Testis (tissue), 2 donors: ENCODE measurements around the gene FAM229B.

ENCODE experiments used
- CTCF ChIP-seq, 3 experiments: fragments of 450-650 bp in 2 of 3; fragments of 200-600 bp in 1 of 3; sonication (generic) in 1 of 3; IDR thresholded peaks; one replicate each; pipeline ENCODE4 v1.5.1; 2016 to 2019; ENCODE audit warnings: antibody characterized with exemption in 3 of 3, mild to moderate bottlenecking in 2 of 3, moderate library complexity in 1 of 3
- POLR2A ChIP-seq: fragments of 450-650 bp; IDR thresholded peaks from one replicate; pipeline ENCODE4 v1.6.1; 2017; ENCODE audit warnings: antibody characterized with exemption, mild to moderate bottlenecking, moderate library complexity

DNA sequence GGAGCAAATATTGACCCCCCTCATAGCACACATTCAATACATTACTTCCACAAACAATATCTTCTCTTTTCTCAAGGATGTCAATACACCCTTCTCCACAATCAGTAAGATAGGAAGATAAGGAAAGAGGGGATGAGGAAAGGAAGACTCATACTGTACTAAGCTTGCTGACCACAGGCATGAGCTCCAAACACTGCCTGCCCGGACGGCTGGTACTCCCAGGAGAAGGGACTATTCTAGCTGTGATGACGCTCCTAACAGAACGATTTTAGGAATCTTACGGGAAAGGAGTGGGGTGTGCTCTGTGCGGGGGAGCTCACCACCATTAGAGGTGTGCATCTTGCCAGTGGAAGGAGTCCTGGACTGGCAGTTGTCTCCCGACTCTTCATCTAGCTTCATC lies 37.4 kb upstream of the FAM229B start:
- TF ChIP-seq CTCF (IDR thresholded peaks at IDR 0.05) = no peak
- no peak for TF ChIP-seq POLR2A
